Caco-2 (cell line): ENCODE data around the gene ZNF384. TPM values are rescaled to one million over a fixed set of nuclear protein-coding genes. Genes with fewer than 3 reads are reported as not detected.

ENCODE experiments used
- BruUV-seq: library from RNA; stranded (reverse); fragments of 400-500 nt; replicated peaks from 2 replicates; lab custom pipeline; 2021; lab: Mats Ljungman, UMichigan
- CTCF ChIA-PET: fragments of 300-600 bp; sonication (Branson Sonifier 250); formaldehyde crosslinking; loops from one replicate; lab custom pipeline; 2022; ENCODE audit warnings: antibody characterized with exemption; lab: Charles Lee
- POLR2A ChIA-PET: fragments of 300-600 bp; sonication (Branson Sonifier 250); formaldehyde crosslinking; loops from one replicate; lab custom pipeline; 2022; ENCODE audit warnings: antibody characterized with exemption; lab: Charles Lee
- DNase-seq, 2 experiments: peaks; one replicate each; pipeline versions ENCODE4 v3.0.0 to v3.0.0-alpha.2; 2020 to 2022
- H3K27me3 ChIP-seq: replicated peaks from 2 replicates; pipeline ENCODE4 v1.6.0; 2011; ENCODE audit warnings: low read length; ENCODE audit not compliant: control insufficient read depth, insufficient read depth
- H3K36me3 ChIP-seq: 2 replicates; pipeline ENCODE4 v1.5.1; 2011; ENCODE audit warnings: low read length; ENCODE audit not compliant: control insufficient read depth, insufficient read depth
- H3K4me1 ChIP-seq: fragments of 250-450 bp; sonication (Bioruptor Pico); 2 replicates; pipeline ENCODE4 v1.5.1; 2020; ENCODE audit warnings: mild to moderate bottlenecking
- H3K4me3 ChIP-seq: 2 replicates; pipeline ENCODE4 v1.5.1; 2011; ENCODE audit warnings: low read depth, mild to moderate bottlenecking, control low read depth, low read length
- H3K9me3 ChIP-seq: fragments of 250-450 bp; sonication (Bioruptor Pico); 2 replicates; pipeline ENCODE4 v1.5.1; 2020; ENCODE audit warnings: mild to moderate bottlenecking, moderate library complexity
- H3K27ac Mint-ChIP-seq: one replicate; pipeline ENCODE4 v1.8.0; 2022; ENCODE audit warnings: mixed read lengths; ENCODE audit not compliant: unreplicated experiment
- H3K27me3 Mint-ChIP-seq: one replicate; pipeline ENCODE4 v1.8.0; 2022; ENCODE audit warnings: mixed read lengths; ENCODE audit not compliant: insufficient read depth, unreplicated experiment
- H3K36me3 Mint-ChIP-seq: one replicate; pipeline ENCODE4 v1.8.0; 2022; ENCODE audit warnings: mild to moderate bottlenecking, mixed read lengths; ENCODE audit not compliant: insufficient read depth, unreplicated experiment
- H3K4me1 Mint-ChIP-seq: one replicate; pipeline ENCODE4 v1.8.0; 2022; ENCODE audit warnings: low read depth, mixed read lengths; ENCODE audit not compliant: unreplicated experiment
- H3K4me3 Mint-ChIP-seq: one replicate; pipeline ENCODE4 v1.8.0; 2022; ENCODE audit warnings: mild to moderate bottlenecking, moderate library complexity, mixed read lengths; ENCODE audit not compliant: unreplicated experiment
- H3K9me3 Mint-ChIP-seq: one replicate; pipeline ENCODE4 v1.8.0; 2022; ENCODE audit warnings: mixed read lengths; ENCODE audit not compliant: unreplicated experiment
- intact Hi-C: fragments of 100-400 bp; cut with micrococcal nuclease; formaldehyde crosslinking; loops from one replicate; pipeline ENCODE4 v1.10.0; 2022; ENCODE audit not compliant: unreplicated experiment
- total RNA-seq: library from RNA; stranded (reverse); gene quantifications from 2 replicates; pipeline ENCODE4 v1.2.3, GENCODE V29; 2022
- TF ChIP-seq, protein P1 (sequence below), 2 experiments: fragments of 200-600 bp in 1 of 2; IDR thresholded peaks; 1 replicate in 1 of 2; 2 replicates in 1 of 2; pipeline versions ENCODE4 v1.5.1 to v1.8.0; 2011 to 2022; ENCODE audit warnings: antibody characterized with exemption in 1 of 2, control low read depth in 1 of 2, inconsistent platforms in 1 of 2, low read depth in 1 of 2, low read length in 1 of 2, mild to moderate bottlenecking in 1 of 2, moderate library complexity in 1 of 2; ENCODE audit not compliant: insufficient read depth in 1 of 2, severe bottlenecking in 1 of 2, unreplicated experiment in 1 of 2

ZNF384 gene
- total RNA-seq, 1 experiment from 2014 or later = 127 TPM

- BruUV-seq = no TSS peak
- peak overlapping the region; percentile 48 for H3K4me3 ChIP-seq
- POLR2A ChIA-PET = no interaction called here
- Mint-ChIP-seq H3K36me3 (peaks cover 6% of the 10 kb centered on the region), H3K4me3 (peak overlapping the region; percentile 50), H3K27me3 (peaks cover 49% of the 10 kb centered on the region), H3K9me3 (no peaks in the 10 kb centered on the region), H3K4me1 (peaks cover 10% of the 10 kb centered on the region), H3K27ac (no peak overlapping the region)
- TF ChIP-seq, protein P1, sequence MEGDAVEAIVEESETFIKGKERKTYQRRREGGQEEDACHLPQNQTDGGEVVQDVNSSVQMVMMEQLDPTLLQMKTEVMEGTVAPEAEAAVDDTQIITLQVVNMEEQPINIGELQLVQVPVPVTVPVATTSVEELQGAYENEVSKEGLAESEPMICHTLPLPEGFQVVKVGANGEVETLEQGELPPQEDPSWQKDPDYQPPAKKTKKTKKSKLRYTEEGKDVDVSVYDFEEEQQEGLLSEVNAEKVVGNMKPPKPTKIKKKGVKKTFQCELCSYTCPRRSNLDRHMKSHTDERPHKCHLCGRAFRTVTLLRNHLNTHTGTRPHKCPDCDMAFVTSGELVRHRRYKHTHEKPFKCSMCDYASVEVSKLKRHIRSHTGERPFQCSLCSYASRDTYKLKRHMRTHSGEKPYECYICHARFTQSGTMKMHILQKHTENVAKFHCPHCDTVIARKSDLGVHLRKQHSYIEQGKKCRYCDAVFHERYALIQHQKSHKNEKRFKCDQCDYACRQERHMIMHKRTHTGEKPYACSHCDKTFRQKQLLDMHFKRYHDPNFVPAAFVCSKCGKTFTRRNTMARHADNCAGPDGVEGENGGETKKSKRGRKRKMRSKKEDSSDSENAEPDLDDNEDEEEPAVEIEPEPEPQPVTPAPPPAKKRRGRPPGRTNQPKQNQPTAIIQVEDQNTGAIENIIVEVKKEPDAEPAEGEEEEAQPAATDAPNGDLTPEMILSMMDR (IDR thresholded peaks at IDR 0.05; ENCODE audit: insufficient read depth in 1 of 2, low read depth in 1 of 2, low read length in 1 of 2, severe bottlenecking in 1 of 2, unreplicated experiment in 1 of 2) = no peak
- H3K27me3 ChIP-seq = peaks cover 5% of the 10 kb centered on the region
- H3K4me1 ChIP-seq = peaks cover 5% of the 10 kb centered on the region
- no peaks in the 10 kb centered on the region for H3K36me3 ChIP-seq
- CTCF ChIA-PET = interaction anchor here (0.6 kb wide), 1 partner anchor 121 kb away, joined by 4 read pairs; no protein-coding TSS in a partner anchor
- DNase-seq = no peak
- H3K9me3 ChIP-seq = no peaks in the 10 kb centered on the region
- intact Hi-C loops = no loop called here
These were observed 12.0 kb upstream of the ZNF384 start for GRCh38 chr12:6701078-6701768.

DNA sequence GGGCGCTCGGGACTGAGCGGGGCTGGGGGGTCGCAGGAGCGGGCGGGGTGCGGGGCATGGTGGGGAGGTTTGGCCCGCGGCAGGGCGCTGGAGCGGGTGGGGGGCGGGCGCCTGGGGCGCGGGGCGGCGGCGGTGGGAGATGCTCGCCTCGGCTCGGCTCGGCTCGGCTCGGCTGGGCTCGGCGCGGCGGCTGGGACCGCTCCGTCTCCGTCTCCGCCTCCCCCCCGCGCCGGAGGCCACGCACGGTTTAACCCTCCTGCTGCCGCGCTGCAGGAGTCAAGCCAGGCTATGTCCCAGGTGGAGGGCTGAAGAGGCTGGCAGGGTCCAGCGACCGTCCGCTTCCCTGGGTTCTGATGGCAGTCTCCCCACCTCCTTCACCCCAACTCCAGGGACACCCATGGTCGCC lies 11.5 kb upstream of the ZNF384 start, which contains the start of gene PIANP:
Gene PIANP (minus strand): TSS at position 170 of the 406 bp plus-strand sequence. CDS start 2,754 bp downstream, outside the sequence.
- peak within 1 kb of the TSS; percentile 48 for H3K4me3 ChIP-seq
- intact Hi-C loops = no loop called here
- TF ChIP-seq, protein P1 (IDR thresholded peaks at IDR 0.05; ENCODE audit: insufficient read depth in 1 of 2, low read depth in 1 of 2, low read length in 1 of 2, severe bottlenecking in 1 of 2, unreplicated experiment in 1 of 2) = no peak
- H3K9me3 ChIP-seq = no peaks in the 10 kb centered on the region
- peaks cover 5% of the 10 kb centered on the region for H3K4me1 ChIP-seq
- peaks cover 6% of the 10 kb centered on the region for H3K36me3 Mint-ChIP-seq
- H3K36me3 ChIP-seq = no peaks in the 10 kb centered on the region
- H3K4me3 Mint-ChIP-seq = peak within 1 kb of the TSS; percentile 50
- peaks cover 10% of the 10 kb centered on the region for H3K4me1 Mint-ChIP-seq
- peaks cover 49% of the 10 kb centered on the region for H3K27me3 Mint-ChIP-seq
- CTCF ChIA-PET = interaction anchor here (0.7 to 1.3 kb wide), 2 partner anchors 11 to 146 kb away, joined by 4 read pairs; partner anchors contain the start of gene ZNF384
- no peak within 1 kb of the TSS for H3K27ac Mint-ChIP-seq
- POLR2A ChIA-PET = no interaction called here
- H3K27me3 ChIP-seq = peaks cover 5% of the 10 kb centered on the region
- H3K9me3 Mint-ChIP-seq = no peaks in the 10 kb centered on the region
- peak; percentile 61 to 77 for DNase-seq
- no TSS peak for BruUV-seq

DNA sequence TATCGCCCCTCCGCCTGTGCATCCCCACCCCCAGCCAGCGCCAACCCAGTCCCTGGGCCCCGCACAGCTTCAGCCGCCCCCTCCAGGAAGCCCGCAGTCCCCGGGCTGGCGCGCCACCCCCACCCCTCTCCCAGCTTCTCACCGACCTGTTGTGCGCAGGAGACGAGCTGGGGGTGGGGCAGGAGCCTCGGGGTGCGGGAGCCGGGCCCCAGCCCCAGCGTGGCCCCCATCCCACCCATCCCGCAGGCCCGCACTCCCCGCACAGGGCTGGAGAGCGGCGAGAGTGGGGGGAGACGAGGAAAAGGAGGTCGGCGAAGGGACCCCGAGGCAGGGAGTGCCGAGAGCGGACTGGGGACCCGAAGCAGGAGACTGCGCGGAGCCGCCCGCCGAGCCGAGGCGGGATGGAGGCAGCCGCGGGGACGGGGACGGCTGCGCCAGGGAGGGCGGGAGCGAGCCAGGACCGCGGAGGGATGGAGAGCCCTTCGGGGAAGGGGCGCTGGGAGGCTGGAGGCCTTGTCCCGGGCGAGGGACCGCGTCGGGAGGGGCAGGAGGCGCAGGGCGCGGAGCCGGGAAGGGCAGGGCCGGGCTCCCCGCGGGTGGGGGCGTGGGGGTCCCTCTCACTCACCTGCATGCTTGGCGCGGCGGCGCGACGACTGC lies 10.9 kb upstream of the ZNF384 start:
- Mint-ChIP-seq H3K27me3 (peaks cover 45% of the 10 kb centered on the region), H3K9me3 (no peaks in the 10 kb centered on the region), H3K4me1 (peaks cover 10% of the 10 kb centered on the region), H3K36me3 (peaks cover 6% of the 10 kb centered on the region), H3K4me3 (peak overlapping the region; percentile 50), H3K27ac (no peak overlapping the region)
- ChIA-PET CTCF (interaction anchor here (0.6 to 1.3 kb wide), 6 partner anchors 11 to 146 kb away, joined by 3 to 6 read pairs (median 4); partner anchors contain the start of genes COPS7A and ZNF384), POLR2A (no interaction called here)
- Histone ChIP-seq H3K4me3 (peak overlapping the region; percentile 48), H3K9me3 (no peaks in the 10 kb centered on the region), H3K27me3 (peaks cover 5% of the 10 kb centered on the region), H3K36me3 (no peaks in the 10 kb centered on the region), H3K4me1 (peaks cover 5% of the 10 kb centered on the region)
- no TSS peak for BruUV-seq
- peak in 1 of 2 experiments; percentile 47 for DNase-seq
- intact Hi-C loops = loop anchor here (2.0 to 5.0 kb wide), 2 partner anchors 37 to 148 kb away; partner anchors contain the start of gene ING4
- TF ChIP-seq, protein P1 (IDR thresholded peaks at IDR 0.05; ENCODE audit: insufficient read depth in 1 of 2, low read depth in 1 of 2, low read length in 1 of 2, severe bottlenecking in 1 of 2, unreplicated experiment in 1 of 2) = no peak
